Spinal cord (tissue), 10 donors: ENCODE results near the gene LOXL3. TPM values are rescaled to one million over a fixed set of nuclear protein-coding genes. Genes with fewer than 3 reads are reported as not detected.

ENCODE experiments used
- DNase-seq, 6 donors: peaks; one replicate each; pipeline versions ENCODE4 v3.0.0 to v3.0.0-alpha.2; 2013 to 2015; ENCODE audit warnings: low spot score in 6 of 6, low read depth in 4 of 6
- H3K27ac ChIP-seq: one replicate; pipeline ENCODE4 v1.5.1; 2013; ENCODE audit warnings: low read depth, low read length, control low read depth
- H3K27me3 ChIP-seq: one replicate; pipeline ENCODE4 v1.6.1; 2013; ENCODE audit warnings: low read length; ENCODE audit not compliant: control insufficient read depth, insufficient read depth
- H3K36me3 ChIP-seq: one replicate; pipeline ENCODE4 v1.6.1; 2013; ENCODE audit warnings: low read length; ENCODE audit not compliant: control insufficient read depth, insufficient read depth
- H3K4me1 ChIP-seq: one replicate; pipeline ENCODE4 v1.6.1; 2013; ENCODE audit warnings: low read length; ENCODE audit not compliant: control insufficient read depth, insufficient read depth
- H3K4me3 ChIP-seq: one replicate; pipeline ENCODE4 v1.5.1; 2013; ENCODE audit warnings: low read depth, low read length, control low read depth
- H3K9me3 ChIP-seq: one replicate; pipeline ENCODE4 v1.6.1; 2013; ENCODE audit warnings: low read length; ENCODE audit not compliant: control insufficient read depth, insufficient read depth
- WGBS: methylation state at CpG from one replicate; pipeline ENCODE4 v1.1.5; 2013; ENCODE audit warnings: missing lambda C conversion rate; ENCODE audit not compliant: insufficient coverage; 5-methylcytosine and 5-hydroxymethylcytosine counted together
- polyA plus RNA-seq, 2 donors: library from polyadenylated mRNA; unstranded; fragments of 120-200 nt; gene quantifications; one replicate each; pipeline ENCODE4 v1.2.1, GENCODE V29; 2013; ENCODE audit not compliant: insufficient read length in 2 of 2
- total RNA-seq, 2 donors: library from RNA; depleted of rRNA in 1 of 2; stranded (reverse); fragments of 120-200 nt in 1 of 2; fragments of >200 nt in 1 of 2; gene quantifications; one replicate each; pipeline versions ENCODE4 v1.2.3 to v1.2.4, GENCODE V29; 2013 to 2014
- donor health status: healthy.

The LOXL3 gene
- total and polyA plus RNA-seq, 4 donors = 10.5 to 18.8 (median 18.1) TPM

GRCh38 chr2:74587664-74588277, 34.0 kb upstream of the LOXL3 start:
- Histone ChIP-seq H3K36me3 (no peaks in the 10 kb centered on the region), H3K27me3 (peaks cover 9% of the 10 kb centered on the region), H3K9me3 (no peaks in the 10 kb centered on the region), H3K27ac (no peak overlapping the region), H3K4me1 (peaks cover 5% of the 10 kb centered on the region), H3K4me3 (no peak overlapping the region)
- DNase-seq = peak; percentile 29 to 93 (median 60)
- WGBS = 0% methylated on average over 2 of the region's 6 CpGs

- peaks cover 5% of the 10 kb centered on the region for H3K4me1 ChIP-seq
- no peak overlapping the region for H3K27ac ChIP-seq
- no peak overlapping the region for H3K4me3 ChIP-seq
- H3K36me3 ChIP-seq = no peaks in the 10 kb centered on the region
- peaks cover 4% of the 10 kb centered on the region for H3K27me3 ChIP-seq
- no peaks in the 10 kb centered on the region for H3K9me3 ChIP-seq
- 83% methylated on average over 2 of the region's 4 CpGs for WGBS
- DNase-seq = no peak
Observed at GRCh38 chr2:74585406-74586185, 31.9 kb upstream of the LOXL3 start.

DNA sequence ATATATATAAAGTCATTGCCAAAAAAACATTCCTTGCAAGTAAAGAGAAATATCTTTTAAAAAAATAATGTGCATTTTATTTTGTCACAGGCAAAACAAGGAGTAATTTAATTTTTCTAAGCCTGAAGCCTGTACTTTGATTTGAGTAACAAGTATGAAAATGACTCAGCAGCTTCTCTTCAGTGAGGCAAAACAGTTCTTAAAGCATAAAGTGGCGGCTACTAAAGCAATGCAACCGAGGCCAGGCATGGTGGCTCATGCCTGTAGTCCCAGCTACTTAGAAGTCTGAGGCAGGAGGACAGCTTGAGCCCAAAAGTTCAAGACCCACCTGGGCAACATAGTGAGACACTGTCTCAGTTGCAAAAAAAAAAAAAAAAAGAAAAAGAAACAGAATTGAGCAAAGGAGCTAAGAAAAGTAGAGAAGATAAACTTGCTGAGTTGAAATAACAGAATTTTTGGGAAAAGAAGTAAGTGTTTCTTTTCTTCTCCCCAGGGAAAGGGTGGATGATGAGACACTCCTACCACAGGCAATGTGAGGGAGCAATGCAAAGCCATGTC, 30.4 kb upstream of the LOXL3 start:
- H3K36me3 ChIP-seq = no peaks in the 10 kb centered on the region
- WGBS = 64% methylated on average over 2 of the region's 2 CpGs
- no peak for DNase-seq
- no peaks in the 10 kb centered on the region for H3K9me3 ChIP-seq
- peaks cover 3% of the 10 kb centered on the region for H3K27me3 ChIP-seq
- H3K27ac ChIP-seq = peak overlapping the region; percentile 74
- peaks cover 5% of the 10 kb centered on the region for H3K4me1 ChIP-seq
- no peak overlapping the region for H3K4me3 ChIP-seq

- Histone ChIP-seq H3K27me3 (peaks cover 3% of the 10 kb centered on the region), H3K27ac (peak overlapping the region; percentile 74), H3K4me1 (peaks cover 5% of the 10 kb centered on the region), H3K36me3 (no peaks in the 10 kb centered on the region), H3K9me3 (no peaks in the 10 kb centered on the region), H3K4me3 (no peak overlapping the region)
- DNase-seq = peak in 1 of 6 donors; percentile 20
Observed at GRCh38 chr2:74583504-74583903, 29.8 kb upstream of the LOXL3 start.

GRCh38 chr2:74582184-74582583, 28.4 kb upstream of the LOXL3 start:
- Histone ChIP-seq H3K36me3 (no peaks in the 10 kb centered on the region), H3K4me1 (peaks cover 5% of the 10 kb centered on the region), H3K27me3 (peaks cover 3% of the 10 kb centered on the region), H3K9me3 (no peaks in the 10 kb centered on the region), H3K27ac (no peak overlapping the region), H3K4me3 (no peak overlapping the region)
- no CpG with 5 or more reads among the region's 2 CpGs for WGBS
- DNase-seq = no peak

- Histone ChIP-seq H3K4me1 (peaks cover 5% of the 10 kb centered on the region), H3K36me3 (no peaks in the 10 kb centered on the region), H3K4me3 (no peak overlapping the region), H3K27ac (no peak overlapping the region), H3K27me3 (peaks cover 3% of the 10 kb centered on the region), H3K9me3 (no peaks in the 10 kb centered on the region)
- no peak for DNase-seq
- WGBS = 100% methylated on average over 1 of the region's 3 CpGs
Observed at GRCh38 chr2:74581463-74581862, 27.7 kb upstream of the LOXL3 start.

DNA sequence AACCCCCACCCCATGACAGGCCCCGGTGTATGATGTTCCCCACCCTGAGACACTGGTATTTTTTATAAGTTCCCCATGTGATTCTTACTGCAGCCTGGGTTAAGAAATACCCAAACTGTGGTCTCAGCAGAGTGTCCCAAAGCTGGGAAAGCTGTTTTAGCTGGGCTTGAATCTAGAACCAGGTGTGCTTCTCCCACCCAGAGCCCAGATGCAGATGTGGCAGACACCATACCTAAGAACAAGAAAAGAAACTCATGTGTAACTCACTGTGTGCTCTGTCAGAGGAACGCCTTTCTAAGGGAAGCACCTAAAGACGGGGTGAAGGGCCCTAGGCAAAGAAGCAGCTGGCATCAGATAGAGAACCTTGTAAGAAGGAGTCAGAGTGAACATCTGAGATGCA, 24.7 kb upstream of the LOXL3 start:
- Histone ChIP-seq H3K4me3 (no peak overlapping the region), H3K27me3 (peaks cover 3% of the 10 kb centered on the region), H3K9me3 (no peaks in the 10 kb centered on the region), H3K36me3 (no peaks in the 10 kb centered on the region), H3K27ac (no peak overlapping the region), H3K4me1 (no peaks in the 10 kb centered on the region)
- no peak for DNase-seq
- 93% methylated on average over 3 of the region's 3 CpGs for whole genome bisulfite sequencing

GRCh38 chr2:74577448-74577847, 23.7 kb upstream of the LOXL3 start:
- H3K27ac ChIP-seq = no peak overlapping the region
- no peaks in the 10 kb centered on the region for H3K9me3 ChIP-seq
- H3K4me1 ChIP-seq = no peaks in the 10 kb centered on the region
- no peaks in the 10 kb centered on the region for H3K27me3 ChIP-seq
- DNase-seq = no peak
- 77% methylated on average over 2 of the region's 2 CpGs for WGBS
- H3K4me3 ChIP-seq = no peak overlapping the region
- H3K36me3 ChIP-seq = no peaks in the 10 kb centered on the region

DNA sequence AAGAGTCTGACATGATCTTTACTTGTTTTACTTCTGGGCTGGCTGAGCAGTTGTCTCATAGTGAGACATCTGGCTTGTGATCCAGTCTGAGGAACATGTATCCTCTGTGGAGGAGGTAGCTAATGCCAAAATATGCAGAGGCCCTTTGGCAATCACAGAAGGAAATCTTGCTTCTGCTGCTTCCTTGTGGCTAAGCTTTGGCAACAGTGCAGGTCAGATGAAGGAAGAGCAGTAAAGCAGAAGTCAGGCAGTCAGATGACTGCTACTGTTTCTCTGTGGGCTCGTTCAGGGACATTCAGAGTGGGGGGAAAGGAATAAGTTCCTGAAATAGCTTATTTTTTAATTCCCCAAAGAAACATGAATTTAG, 23.1 kb upstream of the LOXL3 start:
- Histone ChIP-seq H3K27me3 (no peaks in the 10 kb centered on the region), H3K36me3 (no peaks in the 10 kb centered on the region), H3K27ac (no peak overlapping the region), H3K4me3 (no peak overlapping the region), H3K4me1 (no peaks in the 10 kb centered on the region), H3K9me3 (no peaks in the 10 kb centered on the region)
- WGBS = no CpG with 5 or more reads among the region's 1 CpG
- DNase-seq = peak in 1 of 6 donors; percentile 40
